GM12878 (cell line): Measurements from ENCODE around the gene ECEL1. TPM values are rescaled to one million over a fixed set of nuclear protein-coding genes. Genes with fewer than 3 reads are reported as not detected.

Experiments used
- ATAC-seq: fragments of 200-7000 bp; cut with Tn5 transposase; 3 replicates; pipeline ENCODE4 v1.9.1; 2020; ENCODE audit warnings: mild to moderate bottlenecking, moderate library complexity
- BruUV-seq: library from RNA; stranded (reverse); fragments of 400-500 nt; replicated peaks from 2 replicates; lab custom pipeline; 2021; lab: Mats Ljungman, UMichigan
- CTCF ChIA-PET: fragments of 300-600 bp; sonication (Branson Sonifier 250); formaldehyde crosslinking; extraction: SDS; loops from one replicate; lab custom pipeline; 2021; ENCODE audit warnings: inconsistent platforms; lab: Yijun Ruan, JAX
- POLR2A ChIA-PET: fragments of 350-600 bp; formaldehyde crosslinking; extraction: SDS; loops from one replicate; lab custom pipeline; 2021; ENCODE audit warnings: inconsistent platforms; lab: Charles Lee
- RAD21 ChIA-PET: fragments of 300-600 bp; sonication (Branson Sonifier 250); formaldehyde crosslinking; loops from one replicate; lab custom pipeline; 2023; ENCODE audit warnings: antibody characterized with exemption; ENCODE audit not compliant: unreplicated experiment; lab: Charles Lee
- SMC1A ChIA-PET: fragments of 300-600 bp; sonication (Branson Sonifier 250); formaldehyde crosslinking; loops from one replicate; lab custom pipeline; 2023; ENCODE audit not compliant: unreplicated experiment, uncharacterized antibody; lab: Charles Lee
- DNase-seq: peaks from one replicate; pipeline ENCODE4 v3.0.0-alpha.2; 2011; ENCODE audit warnings: low read depth, low spot score
- FAIRE-seq: peaks from 3 replicates; lab custom pipeline; 2011; peaks lifted over from hg19 to GRCh38; lab: Jason Lieb, UNC
- H2AFZ ChIP-seq: 2 replicates; pipeline ENCODE4 v1.6.0; 2011; ENCODE audit warnings: low read depth, low read length, control low read depth; ENCODE audit not compliant: control insufficient read depth
- H3K27ac ChIP-seq: 2 replicates; pipeline ENCODE4 v1.5.1; 2011; ENCODE audit warnings: control low read depth; ENCODE audit not compliant: control insufficient read depth, insufficient read depth
- H3K27me3 ChIP-seq, 2 experiments: replicated peaks in 1 of 2; 2 replicates each; pipeline versions ENCODE4 v1.6.0 to v1.6.1; 2011; ENCODE audit warnings: low read length in 1 of 2; ENCODE audit not compliant: control insufficient read depth in 2 of 2, insufficient read depth in 2 of 2
- H3K36me3 ChIP-seq, 2 experiments: 2 replicates each; pipeline ENCODE4 v1.5.1; 2011; ENCODE audit warnings: low read length in 1 of 2; ENCODE audit not compliant: control insufficient read depth in 2 of 2, insufficient read depth in 2 of 2
- H3K4me1 ChIP-seq: 2 replicates; pipeline ENCODE4 v1.6.1; 2011; ENCODE audit warnings: mild to moderate bottlenecking, low read length, moderate library complexity, mixed read lengths; ENCODE audit not compliant: control insufficient read depth, insufficient read depth
- H3K4me2 ChIP-seq: 2 replicates; pipeline ENCODE4 v1.6.0; 2011; ENCODE audit warnings: control low read depth; ENCODE audit not compliant: control insufficient read depth, insufficient read depth
- H3K4me3 ChIP-seq: fragments of 200-600 bp; sonication (generic); 2 replicates; pipeline ENCODE4 v1.5.1; 2016
- H3K79me2 ChIP-seq: 2 replicates; pipeline ENCODE4 v1.6.0; 2011; ENCODE audit warnings: low read length; ENCODE audit not compliant: control insufficient read depth, insufficient read depth
- H3K9ac ChIP-seq: 2 replicates; pipeline ENCODE4 v1.8.0; 2011; ENCODE audit warnings: low read length, control low read depth, mixed read lengths; ENCODE audit not compliant: control insufficient read depth, insufficient read depth
- H3K9me3 ChIP-seq: replicated peaks from 3 replicates; pipeline ENCODE4 v1.5.1; 2011; ENCODE audit warnings: mild to moderate bottlenecking, low read length; ENCODE audit not compliant: control insufficient read depth, insufficient read depth
- H4K20me1 ChIP-seq: 2 replicates; pipeline ENCODE4 v1.6.0; 2011; ENCODE audit not compliant: control insufficient read depth, insufficient read depth
- BCL3 ChIP-seq: IDR thresholded peaks from 2 replicates; pipeline ENCODE4 v1.6.1; 2011; ENCODE audit warnings: borderline replicate concordance, low read depth, mild to moderate bottlenecking, moderate library complexity, low read length; ENCODE audit not compliant: insufficient read depth, poor library complexity, severe bottlenecking
- BRCA1 ChIP-seq: IDR thresholded peaks from 2 replicates; pipeline ENCODE4 v1.6.1; 2011; ENCODE audit warnings: low read depth, low read length, improper control_type of control experiment
- CBFB ChIP-seq: IDR thresholded peaks from 2 replicates; pipeline ENCODE4 v1.6.1; 2016; ENCODE audit warnings: antibody characterized with exemption, low read depth
- HDAC6 ChIP-seq: fragments of 200-600 bp; sonication (generic); IDR thresholded peaks from one replicate; pipeline ENCODE4 v1.8.0; 2017; ENCODE audit warnings: antibody characterized with exemption; ENCODE audit not compliant: unreplicated experiment
- MEF2B ChIP-seq: fragments of 450-650 bp; IDR thresholded peaks from 2 replicates; pipeline ENCODE4 v1.6.1; 2018; ENCODE audit warnings: mild to moderate bottlenecking, moderate library complexity; ENCODE audit not compliant: partially characterized antibody, poor library complexity, severe bottlenecking
- POU2F2 ChIP-seq: IDR thresholded peaks from 3 replicates; pipeline ENCODE4 v1.6.1; 2011; ENCODE audit warnings: low read depth, mild to moderate bottlenecking, low read length, borderline replicate concordance
- TAF1 ChIP-seq: IDR thresholded peaks from 2 replicates; pipeline ENCODE4 v1.6.1; 2011; ENCODE audit warnings: mild to moderate bottlenecking, low read depth, low read length, borderline replicate concordance
- WRNIP1 ChIP-seq: IDR thresholded peaks from 2 replicates; pipeline ENCODE4 v1.6.1; 2011; ENCODE audit warnings: low read depth, low read length, improper control_type of control experiment, borderline replicate concordance
- ZNF384 ChIP-seq: IDR thresholded peaks from 2 replicates; pipeline ENCODE4 v1.6.1; 2012; ENCODE audit warnings: low read depth, mild to moderate bottlenecking, low read length, improper control_type of control experiment, borderline replicate concordance
- WGBS: methylation state at CpG from one replicate; pipeline ENCODE4 v1.1.6; 2016; ENCODE audit warnings: low lambda C conversion rate; ENCODE audit not compliant: insufficient replicate concordance, insufficient coverage; ENCODE audit errors: missing lambda C conversion rate; 5-methylcytosine and 5-hydroxymethylcytosine counted together
- in situ Hi-C: fragments of 300-500 bp; cut with MboI; formaldehyde crosslinking; loops from 9 replicates; pipeline ENCODE4 v1.14.3; 2018; ENCODE audit warnings: mixed read lengths
- intact Hi-C: fragments of 100-400 bp; cut with micrococcal nuclease; formaldehyde crosslinking; loops from one replicate; pipeline ENCODE4 v1.14.2; 2022; ENCODE audit not compliant: unreplicated experiment
- polyA plus RNA-seq, 11 experiments: library from polyadenylated mRNA; depleted of rRNA in 4 of 11; unstranded in 6 of 11; stranded (reverse) in 5 of 11; fragments of >200 nt; fragmentation: Nextera tagmentation in 4 of 11; fragmentation: Illumina TruSeq in 1 of 11; extraction: Ambion mirVana in 4 of 11; extraction: Trizol in 1 of 11; gene quantifications; 1 replicate in 1 of 11; 2 replicates in 10 of 11; pipeline versions ENCODE4 v1.2.1 to v1.2.3, GENCODE V29; 2011 to 2016; ENCODE audit warnings: inconsistent platforms in 2 of 11, missing spikeins in 2 of 11, low read depth in 1 of 11
- total RNA-seq, 4 experiments: library from RNA; depleted of rRNA in 3 of 4; stranded (reverse); fragments of >200 nt in 3 of 4; fragmentation: Illumina TruSeq in 1 of 4; extraction: Trizol in 1 of 4; gene quantifications; 2 replicates each; pipeline versions ENCODE4 v1.2.1 to v1.2.3, GENCODE V29; 2013 to 2021
- TF ChIP-seq, protein P1 (sequence below): fragments of 450-650 bp; IDR thresholded peaks from 2 replicates; pipeline ENCODE4 v1.6.1; 2018; ENCODE audit warnings: mild to moderate bottlenecking, low read depth, moderate library complexity; ENCODE audit not compliant: partially characterized antibody
- TF ChIP-seq, protein P2 (sequence below): fragments of 150-350 bp; IDR thresholded peaks from 2 replicates; pipeline ENCODE4 v1.6.1; 2016; ENCODE audit warnings: low read depth, low read length
- TF ChIP-seq, protein P3 (sequence below): IDR thresholded peaks from 2 replicates; pipeline ENCODE4 v1.6.1; 2011; ENCODE audit warnings: mild to moderate bottlenecking, low read depth, low read length, moderate library complexity; ENCODE audit not compliant: insufficient replicate concordance

ECEL1 gene
- total and polyA plus RNA-seq, 10 of the 15 experiments (the other 5 are each of a cell fraction or from before 2014, with no cell fraction given): not detected

GRCh38 chr2:232530626-232531260 lies 43.1 kb upstream of the ECEL1 start (continued):
- no peak for TF ChIP-seq MEF2B
- no peak for TF ChIP-seq BRCA1
- no peak for TF ChIP-seq POU2F2
- no peak for TF ChIP-seq BCL3

GRCh38 chr2:232529806-232530547 lies 42.3 kb upstream of the ECEL1 start:
- in situ Hi-C loops: no loop called here
- no peak overlapping the region for H3K4me2 ChIP-seq
- TF ChIP-seq HDAC6 (no peak), ZNF384 (no peak), WRNIP1 (no peak), TAF1 (no peak), CBFB (no peak)
- TF ChIP-seq, protein P1, sequence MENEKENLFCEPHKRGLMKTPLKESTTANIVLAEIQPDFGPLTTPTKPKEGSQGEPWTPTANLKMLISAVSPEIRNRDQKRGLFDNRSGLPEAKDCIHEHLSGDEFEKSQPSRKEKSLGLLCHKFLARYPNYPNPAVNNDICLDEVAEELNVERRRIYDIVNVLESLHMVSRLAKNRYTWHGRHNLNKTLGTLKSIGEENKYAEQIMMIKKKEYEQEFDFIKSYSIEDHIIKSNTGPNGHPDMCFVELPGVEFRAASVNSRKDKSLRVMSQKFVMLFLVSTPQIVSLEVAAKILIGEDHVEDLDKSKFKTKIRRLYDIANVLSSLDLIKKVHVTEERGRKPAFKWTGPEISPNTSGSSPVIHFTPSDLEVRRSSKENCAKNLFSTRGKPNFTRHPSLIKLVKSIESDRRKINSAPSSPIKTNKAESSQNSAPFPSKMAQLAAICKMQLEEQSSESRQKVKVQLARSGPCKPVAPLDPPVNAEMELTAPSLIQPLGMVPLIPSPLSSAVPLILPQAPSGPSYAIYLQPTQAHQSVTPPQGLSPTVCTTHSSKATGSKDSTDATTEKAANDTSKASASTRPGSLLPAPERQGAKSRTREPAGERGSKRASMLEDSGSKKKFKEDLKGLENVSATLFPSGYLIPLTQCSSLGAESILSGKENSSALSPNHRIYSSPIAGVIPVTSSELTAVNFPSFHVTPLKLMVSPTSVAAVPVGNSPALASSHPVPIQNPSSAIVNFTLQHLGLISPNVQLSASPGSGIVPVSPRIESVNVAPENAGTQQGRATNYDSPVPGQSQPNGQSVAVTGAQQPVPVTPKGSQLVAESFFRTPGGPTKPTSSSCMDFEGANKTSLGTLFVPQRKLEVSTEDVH: no peak
- TF ChIP-seq, protein P2, sequence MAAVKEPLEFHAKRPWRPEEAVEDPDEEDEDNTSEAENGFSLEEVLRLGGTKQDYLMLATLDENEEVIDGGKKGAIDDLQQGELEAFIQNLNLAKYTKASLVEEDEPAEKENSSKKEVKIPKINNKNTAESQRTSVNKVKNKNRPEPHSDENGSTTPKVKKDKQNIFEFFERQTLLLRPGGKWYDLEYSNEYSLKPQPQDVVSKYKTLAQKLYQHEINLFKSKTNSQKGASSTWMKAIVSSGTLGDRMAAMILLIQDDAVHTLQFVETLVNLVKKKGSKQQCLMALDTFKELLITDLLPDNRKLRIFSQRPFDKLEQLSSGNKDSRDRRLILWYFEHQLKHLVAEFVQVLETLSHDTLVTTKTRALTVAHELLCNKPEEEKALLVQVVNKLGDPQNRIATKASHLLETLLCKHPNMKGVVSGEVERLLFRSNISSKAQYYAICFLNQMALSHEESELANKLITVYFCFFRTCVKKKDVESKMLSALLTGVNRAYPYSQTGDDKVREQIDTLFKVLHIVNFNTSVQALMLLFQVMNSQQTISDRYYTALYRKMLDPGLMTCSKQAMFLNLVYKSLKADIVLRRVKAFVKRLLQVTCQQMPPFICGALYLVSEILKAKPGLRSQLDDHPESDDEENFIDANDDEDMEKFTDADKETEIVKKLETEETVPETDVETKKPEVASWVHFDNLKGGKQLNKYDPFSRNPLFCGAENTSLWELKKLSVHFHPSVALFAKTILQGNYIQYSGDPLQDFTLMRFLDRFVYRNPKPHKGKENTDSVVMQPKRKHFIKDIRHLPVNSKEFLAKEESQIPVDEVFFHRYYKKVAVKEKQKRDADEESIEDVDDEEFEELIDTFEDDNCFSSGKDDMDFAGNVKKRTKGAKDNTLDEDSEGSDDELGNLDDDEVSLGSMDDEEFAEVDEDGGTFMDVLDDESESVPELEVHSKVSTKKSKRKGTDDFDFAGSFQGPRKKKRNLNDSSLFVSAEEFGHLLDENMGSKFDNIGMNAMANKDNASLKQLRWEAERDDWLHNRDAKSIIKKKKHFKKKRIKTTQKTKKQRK: no peak
- TF ChIP-seq, protein P3, sequence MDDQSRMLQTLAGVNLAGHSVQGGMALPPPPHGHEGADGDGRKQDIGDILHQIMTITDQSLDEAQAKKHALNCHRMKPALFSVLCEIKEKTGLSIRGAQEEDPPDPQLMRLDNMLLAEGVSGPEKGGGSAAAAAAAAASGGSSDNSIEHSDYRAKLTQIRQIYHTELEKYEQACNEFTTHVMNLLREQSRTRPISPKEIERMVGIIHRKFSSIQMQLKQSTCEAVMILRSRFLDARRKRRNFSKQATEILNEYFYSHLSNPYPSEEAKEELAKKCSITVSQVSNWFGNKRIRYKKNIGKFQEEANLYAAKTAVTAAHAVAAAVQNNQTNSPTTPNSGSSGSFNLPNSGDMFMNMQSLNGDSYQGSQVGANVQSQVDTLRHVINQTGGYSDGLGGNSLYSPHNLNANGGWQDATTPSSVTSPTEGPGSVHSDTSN: no peak

More at GRCh38 chr2:232529806-232530547, 42.3 kb upstream of the ECEL1 start:
- Histone ChIP-seq H2AFZ (no peak overlapping the region), H3K27ac (no peak overlapping the region), H3K79me2 (no peaks in the 10 kb centered on the region), H4K20me1 (no peaks in the 10 kb centered on the region), H3K9me3 (no peaks in the 10 kb centered on the region), H3K36me3 (no peaks in the 10 kb centered on the region), H3K4me1 (no peaks in the 10 kb centered on the region), H3K4me3 (no peak overlapping the region), H3K27me3 (no peaks in the 10 kb centered on the region; a peak in 1 of 4 replicates), H3K9ac (no peak overlapping the region)
- POLR2A ChIA-PET: no interaction called here
- WGBS: 57% methylated on average over 14 of the region's 17 CpGs
- intact Hi-C loops: no loop called here
- CTCF ChIA-PET: no interaction called here
- RAD21 ChIA-PET: no interaction called here
- DNase-seq: no peak
- no TSS peak for BruUV-seq
- SMC1A ChIA-PET: no interaction called here
- no peak for FAIRE-seq
- ATAC-seq: no peak
